T-cell (primary cell): ENCODE results near the gene FBXO34. TPM values are rescaled to one million over a fixed set of nuclear protein-coding genes. Genes with fewer than 3 reads are reported as not detected.

Experiments
- ATAC-seq, 4 experiments: fragments of 200-7000 bp in 3 of 4; fragments of 150-1000 bp in 1 of 4; cut with Tn5 transposase; replicated peaks in 1 of 4; 1 replicate in 3 of 4; 2 replicates in 1 of 4; pipeline ENCODE4 v1.10.0; 2021; ENCODE audit warnings: moderate library complexity in 3 of 4, mild to moderate bottlenecking in 2 of 4, moderate number of reproducible peaks in 1 of 4
- CTCF ChIA-PET, 2 donors: fragments of 300-600 bp; sonication (Branson Sonifier 250); formaldehyde crosslinking; loops; one replicate each; lab custom pipeline; 2022; ENCODE audit warnings: antibody characterized with exemption in 2 of 2; lab: Charles Lee
- POLR2A ChIA-PET, 2 donors: fragments of 300-600 bp; sonication (Branson Sonifier 250); formaldehyde crosslinking; loops; one replicate each; lab custom pipeline; 2022; ENCODE audit warnings: antibody characterized with exemption in 2 of 2; lab: Charles Lee
- DNase-seq, 35 experiments: peaks; one replicate each; pipeline versions ENCODE4 v3.0.0 to v3.0.0-alpha.2; 2013 to 2023
- H3K27ac ChIP-seq: one replicate; pipeline ENCODE4 v1.5.1; 2013; ENCODE audit warnings: low read length
- H3K27me3 ChIP-seq, 2 experiments: replicated peaks in 1 of 2; 1 replicate in 1 of 2; 2 replicates in 1 of 2; pipeline versions ENCODE4 v1.6.1 to v1.7.0; 2013; ENCODE audit warnings: low read length in 1 of 2, mixed read lengths in 1 of 2; ENCODE audit not compliant: control insufficient read depth in 2 of 2, insufficient read depth in 2 of 2; ENCODE audit errors: extremely low read depth in 1 of 2
- H3K36me3 ChIP-seq, 2 donors: 1 replicate in 1 of 2; 2 replicates in 1 of 2; pipeline versions ENCODE4 v1.6.1 to v1.7.0; 2013; ENCODE audit warnings: low read length in 1 of 2; ENCODE audit not compliant: control insufficient read depth in 2 of 2, insufficient read depth in 1 of 2; ENCODE audit errors: extremely low read depth in 1 of 2
- H3K4me1 ChIP-seq, 2 experiments: 1 replicate in 1 of 2; 2 replicates in 1 of 2; pipeline versions ENCODE4 v1.6.1 to v1.7.0; 2013; ENCODE audit warnings: low read length in 2 of 2, mixed read lengths in 1 of 2; ENCODE audit not compliant: insufficient read depth in 2 of 2, control insufficient read depth in 1 of 2; ENCODE audit errors: extremely low read depth in 1 of 2
- H3K4me3 ChIP-seq, 2 donors: 1 replicate in 1 of 2; 2 replicates in 1 of 2; pipeline versions ENCODE4 v1.5.1 to v1.7.0; 2013; ENCODE audit warnings: mild to moderate bottlenecking in 2 of 2, low read length in 1 of 2, moderate library complexity in 1 of 2; ENCODE audit not compliant: control insufficient read depth in 1 of 2; ENCODE audit errors: extremely low read depth in 1 of 2
- H3K9me3 ChIP-seq: 2 replicates; pipeline ENCODE4 v1.7.0; 2013
- H3K27ac Mint-ChIP-seq, 2 donors: one replicate each; pipeline ENCODE4 v1.8.0; 2020 to 2021; ENCODE audit warnings: mild to moderate bottlenecking in 2 of 2, mixed read lengths in 2 of 2
- H3K27me3 Mint-ChIP-seq, 2 donors: one replicate each; pipeline ENCODE4 v1.8.0; 2021 to 2022; ENCODE audit warnings: mixed read lengths in 2 of 2
- H3K36me3 Mint-ChIP-seq: one replicate; pipeline ENCODE4 v1.8.0; 2021; ENCODE audit warnings: mixed read lengths
- H3K4me1 Mint-ChIP-seq, 3 donors: one replicate each; pipeline ENCODE4 v1.8.0; 2020 to 2022; ENCODE audit warnings: mixed read lengths in 3 of 3, mild to moderate bottlenecking in 1 of 3
- H3K4me3 Mint-ChIP-seq, 3 donors: one replicate each; pipeline ENCODE4 v1.8.0; 2020 to 2022; ENCODE audit warnings: mild to moderate bottlenecking in 3 of 3, mixed read lengths in 3 of 3, moderate library complexity in 3 of 3
- H3K9me3 Mint-ChIP-seq, 3 donors: one replicate each; pipeline ENCODE4 v1.8.0; 2020 to 2022; ENCODE audit warnings: mixed read lengths in 3 of 3
- WGBS: methylation state at CpG from one replicate; pipeline ENCODE4 v1.1.5; 2013; ENCODE audit warnings: missing lambda C conversion rate; ENCODE audit not compliant: insufficient coverage; 5-methylcytosine and 5-hydroxymethylcytosine counted together
- total RNA-seq, 35 experiments: library from RNA in 6 of 35; stranded (reverse) in 6 of 35; fragments of 120-200 nt in 1 of 35; gene quantifications; one replicate each; pipeline versions ENCODE4 v1.2.1 to v1.2.4 and lab custom pipeline; 2013 to 2026

Gene FBXO34
- total RNA-seq, 5 donors from 2014 or later (not counting 1 experiment from before 2014, with no cell fraction given): 22.1 to 36.9 (median 28.7) TPM

DNA sequence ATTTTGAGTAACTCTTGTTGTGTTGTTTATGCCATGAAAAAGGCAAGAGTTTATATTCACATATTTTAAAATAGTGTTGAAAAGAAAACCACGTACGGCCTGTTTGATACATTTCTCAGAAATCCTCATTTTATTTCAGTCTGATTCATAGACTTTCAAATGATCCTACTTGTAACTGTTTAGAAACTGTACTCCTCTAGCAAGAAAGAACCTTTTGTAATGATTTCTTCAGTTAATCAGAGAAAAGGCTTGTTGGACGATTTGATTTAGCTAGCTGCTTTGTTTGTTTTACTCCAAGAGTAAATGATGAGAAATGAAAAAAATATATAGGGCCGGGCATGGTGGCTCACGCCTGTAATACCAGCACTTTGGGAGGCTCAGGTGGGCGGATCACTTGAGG lies 17.2 kb downstream of the FBXO34 start:
- DNase-seq (no peak), ATAC-seq (no peak)
- no peaks in the 10 kb centered on the region for H3K27me3 Mint-ChIP-seq
- no peak overlapping the region for H3K4me3 Mint-ChIP-seq
- peaks cover 0 to 8% of the 10 kb centered on the region in 2 experiments for H3K4me1 ChIP-seq
- peaks cover 17 to 60% (median 57%) of the 10 kb centered on the region in 3 donors for H3K4me1 Mint-ChIP-seq
- H3K27ac ChIP-seq: no peak overlapping the region
- POLR2A ChIA-PET: interaction anchor here in 1 of 2 donors (0.7 kb wide), 1 partner anchor 20 kb away, joined by 3 read pairs; no protein-coding TSS in a partner anchor
- no CpG with 5 or more reads among the region's 6 CpGs for WGBS
- H3K27me3 ChIP-seq: no peaks in the 10 kb centered on the region
- no peak overlapping the region for H3K4me3 ChIP-seq
- H3K9me3 ChIP-seq: no peaks in the 10 kb centered on the region
- H3K9me3 Mint-ChIP-seq: no peaks in the 10 kb centered on the region
- peaks cover 7% of the 10 kb centered on the region for H3K36me3 Mint-ChIP-seq
- peaks cover 0 to 4% of the 10 kb centered on the region in 2 donors for H3K36me3 ChIP-seq
- CTCF ChIA-PET: no interaction called here
- H3K27ac Mint-ChIP-seq: no peak overlapping the region

DNA sequence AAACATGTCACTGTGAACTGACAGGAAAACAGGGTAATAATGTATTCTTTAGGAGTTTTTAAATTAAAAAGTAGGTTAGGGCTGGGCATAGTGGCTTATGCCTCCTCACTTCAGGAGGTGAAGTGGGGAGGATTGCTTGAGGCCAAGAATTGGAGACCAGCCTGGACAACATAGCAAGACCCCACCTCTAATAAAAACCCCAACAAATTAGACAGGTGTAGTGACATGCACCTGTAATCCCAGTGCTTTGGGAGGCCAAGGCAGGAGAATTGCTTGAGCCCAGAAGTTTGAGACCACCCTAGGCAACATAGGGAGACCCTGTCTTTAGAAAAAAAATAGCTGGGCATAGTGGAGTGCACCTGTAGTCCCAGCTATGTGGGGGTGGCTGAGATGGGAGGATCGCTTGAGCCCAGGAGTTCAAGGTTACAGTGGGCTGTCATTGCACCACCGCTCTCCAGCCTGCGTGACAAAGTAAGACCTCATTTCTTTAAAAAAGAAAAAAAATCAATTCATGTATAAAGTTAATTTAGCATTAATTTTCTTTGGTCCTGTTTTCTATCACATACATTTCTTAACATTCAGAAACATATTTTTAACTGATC lies 20.4 kb downstream of the FBXO34 start:
- ATAC-seq: no peak
- Mint-ChIP-seq H3K27ac (no peak overlapping the region), H3K4me3 (no peak overlapping the region), H3K4me1 (peaks cover 28 to 58% (median 57%) of the 10 kb centered on the region in 3 donors), H3K9me3 (no peaks in the 10 kb centered on the region), H3K36me3 (peaks cover 4% of the 10 kb centered on the region), H3K27me3 (no peaks in the 10 kb centered on the region)
- Histone ChIP-seq H3K4me3 (no peak overlapping the region), H3K9me3 (no peaks in the 10 kb centered on the region), H3K4me1 (peaks cover 8 to 13% of the 10 kb centered on the region in 2 experiments), H3K27ac (no peak overlapping the region), H3K27me3 (no peaks in the 10 kb centered on the region), H3K36me3 (peaks cover 0 to 4% of the 10 kb centered on the region in 2 donors)
- DNase-seq: no peak
- ChIA-PET POLR2A (interaction anchor here in 1 of 2 donors (0.6 kb wide), 1 partner anchor 522 kb away, joined by 4 read pairs; no protein-coding TSS in a partner anchor), CTCF (interaction anchor here (0.7 to 2.0 kb wide), 6 partner anchors 19 to 65 kb away, joined by 3 to 6 read pairs (median 4); partner anchors contain the start of gene FBXO34 (in 1 of the 2))
- no CpG with 5 or more reads among the region's 3 CpGs for WGBS

DNA sequence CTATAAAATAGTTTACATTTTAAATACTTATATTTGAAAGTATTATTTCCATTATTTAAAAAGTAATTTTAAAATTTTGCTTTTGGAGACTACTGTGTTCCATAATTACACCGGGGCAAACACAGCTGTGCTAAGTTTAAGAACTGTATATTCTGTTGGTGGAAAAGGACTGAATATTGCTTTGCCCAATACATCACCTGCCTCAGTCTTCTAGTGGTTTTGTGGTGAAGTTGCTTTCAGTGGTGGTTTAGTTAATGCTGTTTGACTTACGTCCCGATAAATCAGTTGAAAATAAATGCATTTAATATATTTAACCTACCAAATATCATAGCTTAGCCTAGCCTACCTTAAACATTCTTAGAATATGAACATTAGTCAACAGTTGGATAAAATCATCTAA lies 23.4 kb downstream of the FBXO34 start:
- Histone ChIP-seq H3K9me3 (no peaks in the 10 kb centered on the region), H3K4me1 (peaks cover 10 to 13% of the 10 kb centered on the region in 2 experiments), H3K27ac (no peak overlapping the region), H3K36me3 (no peaks in the 10 kb centered on the region), H3K4me3 (no peak overlapping the region), H3K27me3 (no peaks in the 10 kb centered on the region)
- no CpG with 5 or more reads among the region's 3 CpGs for WGBS
- Mint-ChIP-seq H3K36me3 (peaks cover 14% of the 10 kb centered on the region), H3K9me3 (no peaks in the 10 kb centered on the region), H3K27me3 (no peaks in the 10 kb centered on the region), H3K4me3 (no peak overlapping the region), H3K27ac (peak overlapping the region in 1 of 2 donors; percentile 64), H3K4me1 (peaks cover 46 to 61% (median 60%) of the 10 kb centered on the region in 3 donors)
- DNase-seq (peak in 1 of 35 experiments; percentile 25), ATAC-seq (peak in 2 of 4 experiments; percentile 40 to 65)
- CTCF ChIA-PET: interaction anchor here (0.6 to 1.1 kb wide), 3 partner anchors 13 to 24 kb away, joined by 3 to 4 read pairs (median 3); partner anchors contain the start of gene FBXO34 (in 1 of the 2)
- POLR2A ChIA-PET: interaction anchor here (0.5 kb wide), 2 partner anchors 12 to 96 kb away, joined by 3 read pairs; no protein-coding TSS in a partner anchor

DNA sequence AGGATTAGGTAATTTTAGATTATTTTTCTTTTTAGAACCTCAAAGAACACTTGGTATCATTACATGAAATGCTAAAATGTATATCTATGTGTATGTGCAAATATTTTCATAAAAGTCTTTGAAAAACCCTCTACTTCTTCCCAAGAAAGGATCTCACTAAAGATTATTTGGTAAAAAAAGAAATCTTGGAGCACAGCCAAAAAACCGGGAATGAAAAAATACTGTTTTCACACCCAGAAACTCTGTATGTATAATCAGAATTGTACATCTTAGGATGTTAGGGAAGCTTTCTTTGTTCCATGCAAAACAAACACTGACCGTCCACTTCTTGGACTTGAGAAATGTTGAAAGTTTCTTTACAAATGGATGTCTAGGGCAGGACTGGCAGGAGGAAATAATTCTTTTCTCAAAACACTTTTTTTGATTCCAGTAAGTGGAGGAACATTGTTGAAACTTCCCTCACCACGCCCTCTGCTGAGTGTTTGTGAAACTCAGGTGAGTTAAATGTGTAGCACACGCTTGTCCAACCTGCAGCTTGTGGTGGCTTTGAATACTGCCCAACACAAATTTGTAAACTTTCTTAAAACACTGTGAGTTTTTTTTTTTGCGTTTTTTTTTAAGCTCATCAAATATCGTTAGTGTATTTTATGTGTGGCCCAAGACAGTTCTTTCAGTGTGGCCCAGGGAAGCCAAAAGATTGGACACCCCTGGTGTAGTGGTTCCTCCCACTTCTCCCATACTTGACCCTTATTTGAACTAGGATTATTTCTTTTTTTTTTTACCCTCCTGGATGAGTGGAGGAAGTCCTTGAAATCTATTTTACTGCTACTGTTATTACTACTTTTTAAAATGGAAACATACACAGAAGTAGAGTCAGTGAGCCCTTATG lies 26.6 kb downstream of the FBXO34 start:
- WGBS: no CpG with 5 or more reads among the region's 6 CpGs
- ATAC-seq: peak in 1 of 4 experiments; percentile 48
- Histone ChIP-seq H3K4me1 (peaks cover 9 to 12% of the 10 kb centered on the region in 2 experiments), H3K36me3 (no peaks in the 10 kb centered on the region), H3K27ac (no peak overlapping the region), H3K27me3 (no peaks in the 10 kb centered on the region), H3K4me3 (no peak overlapping the region), H3K9me3 (no peaks in the 10 kb centered on the region)
- Mint-ChIP-seq H3K9me3 (no peaks in the 10 kb centered on the region), H3K4me3 (no peak overlapping the region), H3K36me3 (peaks cover 24% of the 10 kb centered on the region), H3K27ac (peak overlapping the region in 1 of 2 donors; percentile 55), H3K4me1 (peaks cover 61 to 77% (median 72%) of the 10 kb centered on the region in 3 donors), H3K27me3 (no peaks in the 10 kb centered on the region)
- CTCF ChIA-PET: interaction anchor here (0.6 to 2.7 kb wide), 8 partner anchors 28 to 206 kb away, joined by 3 to 12 read pairs (median 4); no protein-coding TSS in a partner anchor
- DNase-seq: peak in 17 of 35 experiments; percentile 5 to 48 (median 14)
- POLR2A ChIA-PET: interaction anchor here in 1 of 2 donors (0.6 kb wide), 1 partner anchor 46 kb away, joined by 3 read pairs; no protein-coding TSS in a partner anchor

DNA sequence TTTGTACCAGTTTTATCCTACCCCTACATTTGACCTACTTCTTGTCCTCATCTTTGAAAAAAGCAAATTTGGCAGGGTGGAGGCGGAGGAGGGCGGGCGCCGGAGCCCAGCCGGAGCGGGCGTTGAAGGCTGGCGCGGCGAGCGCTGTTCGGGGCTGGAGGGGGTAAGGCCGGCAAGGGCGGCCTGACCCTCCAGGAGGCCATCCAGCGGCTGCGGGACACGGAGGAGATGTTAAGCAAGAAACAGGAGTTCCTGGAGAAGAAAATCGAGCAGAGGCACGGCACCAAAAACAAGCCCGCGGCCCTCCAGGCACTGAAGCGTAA lies 27.2 kb downstream of the FBXO34 start:
- H3K27ac ChIP-seq: no peak overlapping the region
- WGBS: 100% methylated on average over 22 of the region's 22 CpGs
- no peaks in the 10 kb centered on the region for H3K27me3 Mint-ChIP-seq
- DNase-seq (no peak), ATAC-seq (no peak)
- no peaks in the 10 kb centered on the region for H3K9me3 Mint-ChIP-seq
- CTCF ChIA-PET: interaction anchor here (0.6 to 2.7 kb wide), 7 partner anchors 28 to 56 kb away, joined by 3 to 12 read pairs (median 4); no protein-coding TSS in a partner anchor
- peaks cover 67 to 76% (median 71%) of the 10 kb centered on the region in 3 donors for H3K4me1 Mint-ChIP-seq
- H3K36me3 ChIP-seq: no peaks in the 10 kb centered on the region
- H3K9me3 ChIP-seq: no peaks in the 10 kb centered on the region
- no peak overlapping the region for H3K4me3 Mint-ChIP-seq
- H3K27ac Mint-ChIP-seq: no peak overlapping the region
- POLR2A ChIA-PET: interaction anchor here in 1 of 2 donors (0.6 kb wide), 1 partner anchor 46 kb away, joined by 3 read pairs; no protein-coding TSS in a partner anchor
- no peak overlapping the region for H3K4me3 ChIP-seq
- H3K36me3 Mint-ChIP-seq: peaks cover 24% of the 10 kb centered on the region
- no peaks in the 10 kb centered on the region for H3K27me3 ChIP-seq
- peaks cover 5 to 12% of the 10 kb centered on the region in 2 experiments for H3K4me1 ChIP-seq
